NCI-H2029 treated with DMSO at 0.1 percent for 48 hours (cell line): ENCODE data around the gene IFFO2.
"Not testable (repeated sequence)": the region's sequence is repeated elsewhere in the genome, so short reads cannot be mapped to it uniquely, and the experiment has no call there.

Experiments
- DNase-seq: peaks from one replicate; lab custom pipeline; 2025; lab: John Stamatoyannopoulos, UW

The IFFO2 gene

DNA sequence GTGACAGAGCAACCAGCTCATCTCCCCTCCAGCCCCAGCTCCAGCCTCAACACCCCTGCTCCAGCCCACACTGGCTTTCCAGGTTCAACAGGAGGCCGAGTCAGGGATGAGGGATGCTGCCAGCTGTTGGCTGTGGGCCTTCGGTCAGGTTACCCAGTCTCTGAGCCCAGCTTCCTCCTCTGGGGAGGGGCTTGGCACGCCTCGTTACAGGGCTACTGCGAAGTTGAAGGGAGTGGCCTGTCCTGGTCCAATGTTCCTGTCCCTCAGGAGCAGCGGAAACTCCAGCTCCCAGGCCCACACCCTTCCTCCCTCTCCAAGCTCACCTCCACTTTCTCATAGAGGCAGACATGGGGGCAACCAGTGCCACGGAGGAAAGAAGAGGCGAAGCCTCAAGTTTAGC is 81.9 kb downstream of the IFFO2 start:
- DNase-seq: no peak

DNA sequence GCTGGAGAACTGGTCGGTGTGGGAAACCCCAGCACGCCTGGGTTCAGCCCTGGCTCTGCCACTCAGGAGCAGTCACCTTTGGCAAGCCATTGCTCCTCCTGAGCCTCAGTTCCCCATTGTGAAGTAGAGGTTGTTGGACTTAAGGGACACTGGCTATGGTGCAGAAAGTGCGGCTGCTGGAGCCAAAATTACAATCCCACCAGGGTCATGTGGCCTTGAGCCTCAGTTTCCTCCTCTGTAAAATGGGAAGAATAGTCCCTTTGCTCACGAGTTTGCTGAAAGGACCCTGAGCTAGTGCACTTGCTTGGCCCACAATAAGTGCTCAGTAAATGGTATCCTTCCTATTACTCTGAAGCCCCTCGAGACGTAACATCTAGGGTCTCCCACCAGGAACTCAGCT is 82.4 kb downstream of the IFFO2 start:
- no peak for DNase-seq

GRCh38 chr1:18872071-18872611 is 84.3 kb downstream of the IFFO2 start:
- no peak for DNase-seq

DNA sequence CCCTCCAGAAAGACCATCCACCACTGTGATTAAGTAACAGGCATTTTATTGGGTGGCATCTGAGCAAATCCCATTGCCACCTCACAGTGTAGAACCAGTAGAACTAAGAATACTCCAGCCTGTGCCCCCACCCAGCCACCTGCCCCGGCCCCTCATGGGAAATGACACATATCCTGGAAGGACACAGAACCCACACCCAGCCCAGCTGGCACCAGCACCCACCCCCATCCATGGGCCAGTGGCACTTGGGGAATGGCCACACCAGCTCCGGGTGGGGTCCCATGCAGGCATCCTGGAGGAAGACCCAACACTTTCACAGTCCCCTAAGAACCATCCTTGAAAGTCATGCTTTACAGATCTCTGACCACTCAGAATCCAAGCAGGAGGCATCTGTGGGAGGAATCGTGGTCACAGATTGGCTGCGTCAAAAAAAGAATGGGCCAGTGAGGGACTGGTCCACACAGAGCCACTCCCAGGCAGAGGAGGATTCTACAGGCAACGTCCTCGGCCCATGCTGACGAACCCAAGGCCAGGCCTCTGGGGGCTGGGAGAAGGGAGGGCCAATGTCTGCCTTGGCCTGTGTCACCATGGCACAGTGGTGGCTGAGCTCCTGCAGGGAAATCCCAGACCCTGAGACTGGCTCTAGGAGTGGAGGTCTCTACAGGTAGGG is 84.9 kb downstream of the IFFO2 start:
- no peak for DNase-seq

DNA sequence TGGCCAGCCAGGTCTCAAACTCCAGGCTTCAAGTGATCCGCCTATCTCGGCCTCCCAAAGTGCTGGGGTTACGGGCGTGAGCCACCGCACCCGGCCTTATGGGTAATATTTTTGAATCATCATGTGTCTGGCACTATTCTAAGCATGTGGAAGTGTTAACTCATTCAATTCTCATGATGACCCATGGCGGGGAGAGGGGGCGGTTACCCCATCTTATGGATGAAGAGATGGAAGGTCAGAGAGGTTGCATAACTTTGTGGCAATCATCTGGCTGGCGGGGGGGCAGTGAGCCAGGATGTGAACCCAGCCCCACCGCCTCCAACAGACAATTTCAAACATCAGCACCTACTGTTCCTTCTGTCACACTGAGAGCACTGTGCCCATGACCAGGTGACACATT is 85.5 kb downstream of the IFFO2 start:
- DNase-seq: no peak

GRCh38 chr1:18870595-18870865 is 85.9 kb downstream of the IFFO2 start:
- not testable (repeated sequence) for DNase-seq

- DNase-seq: no peak
Observed at GRCh38 chr1:18869847-18870594, 86.5 kb downstream of the IFFO2 start.

DNA sequence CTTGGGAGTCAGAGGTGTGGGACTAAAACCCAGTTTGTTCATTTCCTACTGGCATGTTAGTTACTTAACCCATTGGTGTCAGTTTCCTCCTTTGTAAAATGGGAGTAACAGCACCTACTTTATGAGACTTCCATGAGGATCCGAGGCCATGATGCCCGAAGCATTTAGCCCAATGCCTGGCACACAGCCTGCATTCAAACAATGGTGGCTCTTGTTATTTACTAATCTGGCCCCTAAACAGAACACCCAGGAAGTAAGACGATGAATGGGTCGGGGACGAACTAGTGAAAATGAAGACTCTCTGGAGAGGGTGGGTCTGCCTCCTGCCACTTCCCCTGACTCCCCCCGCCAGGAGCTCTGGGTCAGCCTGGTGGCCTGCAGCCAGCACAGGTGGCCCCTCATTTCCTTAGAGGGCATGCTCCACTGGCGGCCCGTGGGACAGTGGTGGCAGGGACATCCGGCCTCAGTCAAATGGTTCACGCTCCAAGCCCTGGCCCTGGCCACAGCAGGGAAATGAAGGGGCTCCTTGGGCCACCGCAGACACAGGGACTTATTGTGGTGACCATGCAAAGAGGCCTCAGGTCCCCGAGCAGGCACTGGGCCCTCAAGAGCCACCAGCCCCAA is 87.6 kb downstream of the IFFO2 start:
- DNase-seq: no peak

- DNase-seq: no peak
Observed at GRCh38 chr1:18868354-18868753, 88.1 kb downstream of the IFFO2 start.

DNA sequence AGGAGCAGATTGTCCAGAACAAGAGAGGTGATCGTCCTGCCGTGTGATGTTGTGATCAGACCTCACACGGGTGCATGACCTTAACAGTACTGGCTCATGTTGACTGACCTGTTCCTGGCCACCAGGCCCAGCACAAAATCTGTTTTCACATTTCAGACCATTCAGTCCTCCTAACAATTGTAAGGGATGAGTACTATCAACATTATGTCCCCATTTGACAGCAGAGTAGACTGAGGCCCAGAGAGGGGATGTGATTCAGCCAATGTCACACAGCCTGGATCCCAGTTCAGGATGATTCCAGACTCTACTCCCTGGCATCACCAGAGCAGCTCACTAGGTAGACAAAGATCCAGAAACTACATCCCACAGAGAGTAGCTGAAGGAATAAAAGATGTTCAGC is 89.6 kb downstream of the IFFO2 start:
- DNase-seq: no peak

GRCh38 chr1:18866314-18866713 is 90.2 kb downstream of the IFFO2 start:
- no peak for DNase-seq

DNA sequence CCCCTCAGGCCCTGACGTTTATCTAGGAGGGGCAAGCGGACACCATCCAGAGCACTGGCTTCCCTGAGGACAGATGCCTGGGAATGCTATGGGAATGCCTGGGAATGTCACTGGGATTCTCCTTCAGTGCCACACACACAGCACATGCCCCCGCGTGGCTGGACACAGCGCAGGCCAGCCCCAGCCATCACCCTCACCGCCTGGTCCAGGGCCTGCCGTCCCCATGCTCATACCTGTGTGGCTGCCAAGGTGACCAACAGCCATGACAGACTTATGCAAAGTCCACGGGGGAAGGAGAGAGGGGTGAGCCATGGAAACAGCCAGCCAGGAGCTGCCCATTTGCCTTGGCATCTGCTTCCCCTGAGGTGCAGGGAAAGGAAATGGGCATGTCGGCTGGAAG is 91.3 kb downstream of the IFFO2 start:
- DNase-seq: no peak

- no peak for DNase-seq
Observed at GRCh38 chr1:18861590-18861989, 94.9 kb downstream of the IFFO2 start.

GRCh38 chr1:18861082-18861481 is 95.4 kb downstream of the IFFO2 start:
- no peak for DNase-seq

DNA sequence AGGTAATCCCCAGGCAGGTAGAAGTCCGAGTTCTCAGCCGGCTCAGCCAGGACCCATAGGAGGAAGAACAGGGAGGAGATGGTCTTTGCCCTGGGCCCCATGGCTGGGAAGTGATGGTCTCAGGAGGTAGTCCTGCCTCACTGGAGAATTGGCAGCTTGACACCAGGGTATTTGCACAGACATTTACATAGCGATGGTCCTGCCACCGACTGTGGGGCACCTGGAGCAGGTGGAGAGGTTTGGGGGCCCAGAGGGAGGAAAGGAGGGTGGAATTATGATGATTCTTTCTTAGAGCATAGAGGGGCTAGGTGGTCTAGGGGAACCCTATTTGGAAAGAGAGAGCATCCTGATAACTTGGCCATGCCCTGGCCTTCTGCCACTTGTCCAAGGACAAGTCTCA is 96.9 kb downstream of the IFFO2 start, which contains the start of gene TAS1R2:
TAS1R2 (minus strand) TSS at position 101 of the 400 bp plus-strand sequence; CDS start at position 101, 0 bp downstream.
- DNase-seq: no peak

DNA sequence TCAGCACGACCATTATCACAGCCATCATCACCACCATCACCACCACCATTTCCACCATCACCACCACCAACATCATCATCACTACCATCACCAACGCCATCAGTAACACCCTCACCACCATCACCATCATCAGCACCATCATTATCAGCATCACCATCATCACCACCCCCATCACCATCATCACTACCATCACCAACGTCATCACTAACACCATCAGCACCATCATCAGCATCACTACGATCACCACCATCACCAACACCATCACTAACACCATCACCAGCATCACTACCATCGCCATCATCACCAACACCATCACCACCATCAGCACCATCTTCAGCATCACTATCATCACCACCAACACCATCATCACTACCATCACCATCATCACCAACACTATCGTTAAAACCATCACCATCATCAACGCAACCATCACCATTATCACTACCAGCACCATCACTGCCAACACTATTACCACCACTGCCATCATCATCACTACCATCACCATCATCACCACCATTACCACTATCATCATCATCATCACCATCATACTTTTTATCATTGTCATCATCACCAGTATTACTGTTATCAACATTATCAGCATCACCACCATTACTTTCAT is 98.3 kb downstream of the IFFO2 start:
- DNase-seq: no peak

- no peak for DNase-seq
Observed at GRCh38 chr1:18856435-18856834, 100.0 kb downstream of the IFFO2 start.

- DNase-seq: no peak
Observed at GRCh38 chr1:18855573-18855972, 100.9 kb downstream of the IFFO2 start.

DNA sequence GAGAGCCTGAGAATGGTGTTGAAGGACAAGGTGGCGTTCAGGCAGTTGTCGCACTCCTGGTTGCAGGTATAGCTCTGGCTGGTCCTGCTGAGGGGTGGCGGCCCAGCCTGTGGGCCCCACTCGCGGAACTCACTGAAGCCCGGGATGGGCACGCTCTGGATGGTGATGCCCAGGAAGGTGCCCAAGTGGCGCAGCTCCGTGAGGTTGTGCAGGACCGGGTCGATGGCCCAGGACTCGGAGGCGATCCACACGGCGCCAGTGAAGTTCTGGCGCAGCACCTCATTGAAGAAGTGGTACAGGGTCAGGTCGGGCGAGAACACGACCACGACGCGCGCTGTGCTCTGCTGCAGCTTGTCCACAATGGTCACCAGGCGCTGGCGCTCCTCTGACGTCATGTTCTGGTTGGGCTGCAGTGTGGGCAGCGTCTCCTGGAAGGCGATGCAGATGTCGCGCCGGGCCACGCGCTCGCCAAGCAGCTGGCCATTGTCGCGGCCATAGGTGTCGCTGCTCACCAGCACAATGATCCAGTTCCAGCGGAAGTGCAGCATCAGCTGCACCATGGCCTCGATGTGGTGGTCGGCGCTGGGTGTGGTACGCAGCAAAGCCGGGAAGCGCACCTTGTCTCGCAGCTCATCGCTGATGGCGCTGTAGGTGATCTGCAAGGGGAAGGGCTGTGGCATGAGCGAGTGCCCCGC is 102.0 kb downstream of the IFFO2 start:
- DNase-seq: no peak
